ENCODE results near the gene TASOR2. TPM values are rescaled to one million over a fixed set of nuclear protein-coding genes. Genes with fewer than 3 reads are reported as not detected.

TASOR2 gene
- polyA plus RNA-seq, 1 donor from 2014 or later, result 28.6 TPM

DNA sequence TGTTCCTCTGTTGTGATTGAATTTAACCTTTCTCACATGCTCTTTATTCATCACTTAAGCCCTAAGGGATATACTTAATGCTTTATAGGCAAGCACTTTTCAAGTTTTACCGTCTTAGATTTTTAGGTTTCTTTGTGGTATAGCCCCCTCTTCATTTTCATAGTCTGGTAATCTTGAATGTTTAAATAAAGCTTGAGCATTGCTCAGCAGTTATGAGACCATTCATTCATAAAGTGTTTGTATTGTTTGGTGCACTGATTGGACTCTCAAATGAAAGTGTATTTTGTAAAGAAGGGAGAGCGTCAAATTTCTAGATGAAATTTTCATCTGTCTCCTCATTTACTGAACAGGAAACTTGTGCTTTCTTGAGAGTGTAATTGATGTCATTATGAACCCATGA, 25.2 kb downstream of the TASOR2 start:
- Histone ChIP-seq H3K27ac (ENCODE audit: low read length) (no peak overlapping the region), H2AFZ (ENCODE audit: low read depth, low read length) (no peak overlapping the region), H3K4me3 (ENCODE audit: low read length) (no peak overlapping the region), H3K4me2 (ENCODE audit: low read length) (no peak overlapping the region), H3K27me3 (ENCODE audit: insufficient read depth, low read depth, low read length) (no peaks in the 10 kb centered on the region), H3F3A (ENCODE audit: insufficient read depth, low read length, poor library complexity, severe bottlenecking) (no peaks in the 10 kb centered on the region), H3K79me2 (replicated peaks; ENCODE audit: insufficient read depth, low read length) (peaks cover 10% of the 10 kb centered on the region), H3K9ac (ENCODE audit: low read length) (no peak overlapping the region), H3K9me3 (ENCODE audit: low read length) (no peaks in the 10 kb centered on the region), H3K36me3 (ENCODE audit: insufficient read depth, low read length) (no peaks in the 10 kb centered on the region), H4K20me1 (ENCODE audit: insufficient read depth) (no peaks in the 10 kb centered on the region), H3K9me2 (ENCODE audit: insufficient read depth, low read length) (no peaks in the 10 kb centered on the region)
- TF ChIP-seq MXI1 (conservative IDR thresholded peaks at IDR 0.05; ENCODE audit: poor library complexity, severe bottlenecking) (no peak), POLR2AphosphoS5 (IDR thresholded peaks at IDR 0.05) (no peak), EZH2 (IDR thresholded peaks at IDR 0.05; ENCODE audit: borderline replicate concordance, insufficient read depth, low read length, poor library complexity, severe bottlenecking) (no peak), TAF1 (IDR thresholded peaks at IDR 0.05; ENCODE audit: low read depth) (no peak)
- TF ChIP-seq, protein P1, sequence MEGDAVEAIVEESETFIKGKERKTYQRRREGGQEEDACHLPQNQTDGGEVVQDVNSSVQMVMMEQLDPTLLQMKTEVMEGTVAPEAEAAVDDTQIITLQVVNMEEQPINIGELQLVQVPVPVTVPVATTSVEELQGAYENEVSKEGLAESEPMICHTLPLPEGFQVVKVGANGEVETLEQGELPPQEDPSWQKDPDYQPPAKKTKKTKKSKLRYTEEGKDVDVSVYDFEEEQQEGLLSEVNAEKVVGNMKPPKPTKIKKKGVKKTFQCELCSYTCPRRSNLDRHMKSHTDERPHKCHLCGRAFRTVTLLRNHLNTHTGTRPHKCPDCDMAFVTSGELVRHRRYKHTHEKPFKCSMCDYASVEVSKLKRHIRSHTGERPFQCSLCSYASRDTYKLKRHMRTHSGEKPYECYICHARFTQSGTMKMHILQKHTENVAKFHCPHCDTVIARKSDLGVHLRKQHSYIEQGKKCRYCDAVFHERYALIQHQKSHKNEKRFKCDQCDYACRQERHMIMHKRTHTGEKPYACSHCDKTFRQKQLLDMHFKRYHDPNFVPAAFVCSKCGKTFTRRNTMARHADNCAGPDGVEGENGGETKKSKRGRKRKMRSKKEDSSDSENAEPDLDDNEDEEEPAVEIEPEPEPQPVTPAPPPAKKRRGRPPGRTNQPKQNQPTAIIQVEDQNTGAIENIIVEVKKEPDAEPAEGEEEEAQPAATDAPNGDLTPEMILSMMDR (IDR thresholded peaks at IDR 0.05; ENCODE audit: poor library complexity, severe bottlenecking), result no peak
- TF ChIP-seq, protein P2, sequence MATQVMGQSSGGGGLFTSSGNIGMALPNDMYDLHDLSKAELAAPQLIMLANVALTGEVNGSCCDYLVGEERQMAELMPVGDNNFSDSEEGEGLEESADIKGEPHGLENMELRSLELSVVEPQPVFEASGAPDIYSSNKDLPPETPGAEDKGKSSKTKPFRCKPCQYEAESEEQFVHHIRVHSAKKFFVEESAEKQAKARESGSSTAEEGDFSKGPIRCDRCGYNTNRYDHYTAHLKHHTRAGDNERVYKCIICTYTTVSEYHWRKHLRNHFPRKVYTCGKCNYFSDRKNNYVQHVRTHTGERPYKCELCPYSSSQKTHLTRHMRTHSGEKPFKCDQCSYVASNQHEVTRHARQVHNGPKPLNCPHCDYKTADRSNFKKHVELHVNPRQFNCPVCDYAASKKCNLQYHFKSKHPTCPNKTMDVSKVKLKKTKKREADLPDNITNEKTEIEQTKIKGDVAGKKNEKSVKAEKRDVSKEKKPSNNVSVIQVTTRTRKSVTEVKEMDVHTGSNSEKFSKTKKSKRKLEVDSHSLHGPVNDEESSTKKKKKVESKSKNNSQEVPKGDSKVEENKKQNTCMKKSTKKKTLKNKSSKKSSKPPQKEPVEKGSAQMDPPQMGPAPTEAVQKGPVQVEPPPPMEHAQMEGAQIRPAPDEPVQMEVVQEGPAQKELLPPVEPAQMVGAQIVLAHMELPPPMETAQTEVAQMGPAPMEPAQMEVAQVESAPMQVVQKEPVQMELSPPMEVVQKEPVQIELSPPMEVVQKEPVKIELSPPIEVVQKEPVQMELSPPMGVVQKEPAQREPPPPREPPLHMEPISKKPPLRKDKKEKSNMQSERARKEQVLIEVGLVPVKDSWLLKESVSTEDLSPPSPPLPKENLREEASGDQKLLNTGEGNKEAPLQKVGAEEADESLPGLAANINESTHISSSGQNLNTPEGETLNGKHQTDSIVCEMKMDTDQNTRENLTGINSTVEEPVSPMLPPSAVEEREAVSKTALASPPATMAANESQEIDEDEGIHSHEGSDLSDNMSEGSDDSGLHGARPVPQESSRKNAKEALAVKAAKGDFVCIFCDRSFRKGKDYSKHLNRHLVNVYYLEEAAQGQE (IDR thresholded peaks at IDR 0.05; ENCODE audit: borderline replicate concordance), result no peak

DNA sequence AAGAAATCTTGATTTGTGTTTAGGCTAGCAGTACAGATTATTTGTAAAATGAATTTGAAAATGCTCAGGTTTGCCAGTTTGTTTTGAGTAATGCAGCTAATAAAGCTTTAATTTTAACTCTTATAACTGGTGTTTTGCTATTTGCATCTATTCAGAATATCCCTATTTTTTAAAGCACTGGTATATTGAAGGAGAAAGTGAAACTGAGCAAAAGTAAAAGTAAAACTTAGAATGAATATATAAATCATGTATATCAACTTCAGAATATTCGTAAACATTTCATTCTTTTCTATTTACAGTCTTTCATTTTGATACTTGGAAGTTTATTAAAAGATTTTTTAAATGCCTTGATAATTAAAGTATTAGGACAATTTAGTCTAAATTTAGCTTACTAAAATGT, 26.2 kb downstream of the TASOR2 start:
- Histone ChIP-seq H3K9ac (ENCODE audit: low read length) (no peak overlapping the region), H4K20me1 (ENCODE audit: insufficient read depth) (no peaks in the 10 kb centered on the region), H3K36me3 (ENCODE audit: insufficient read depth, low read length) (no peaks in the 10 kb centered on the region), H3K27me3 (ENCODE audit: insufficient read depth, low read depth, low read length) (no peaks in the 10 kb centered on the region), H3K27ac (ENCODE audit: low read length) (no peak overlapping the region), H3K9me2 (ENCODE audit: insufficient read depth, low read length) (no peaks in the 10 kb centered on the region), H3K9me3 (ENCODE audit: low read length) (no peaks in the 10 kb centered on the region), H3K4me2 (ENCODE audit: low read length) (no peak overlapping the region), H3F3A (ENCODE audit: insufficient read depth, low read length, poor library complexity, severe bottlenecking) (no peaks in the 10 kb centered on the region), H3K4me3 (ENCODE audit: low read length) (no peak overlapping the region), H2AFZ (ENCODE audit: low read depth, low read length) (no peak overlapping the region), H3K79me2 (replicated peaks; ENCODE audit: insufficient read depth, low read length) (peaks cover 4% of the 10 kb centered on the region)
- TF ChIP-seq SMC3 (conservative IDR thresholded peaks at IDR 0.05; ENCODE audit: poor library complexity) (no peak), EP300 (conservative IDR thresholded peaks at IDR 0.05; ENCODE audit: poor library complexity, severe bottlenecking) (no peak), RAD21 (conservative IDR thresholded peaks at IDR 0.05) (no peak)
- TF ChIP-seq, protein P1 (IDR thresholded peaks at IDR 0.05; ENCODE audit: poor library complexity, severe bottlenecking), result no peak
